Activated naive CD4-positive, alpha-beta T cell treated with Interleukin-2 at 50 U/mL for 16 hours (primary cell): ENCODE results near the gene HTT.
A peak's percentile ranks its signal among the peaks of the same experiment; 100 is the strongest.

ENCODE experiments used
- DNase-seq: peaks from one replicate; pipeline ENCODE4 v3.0.0-alpha.2; 2020

The HTT gene

DNA sequence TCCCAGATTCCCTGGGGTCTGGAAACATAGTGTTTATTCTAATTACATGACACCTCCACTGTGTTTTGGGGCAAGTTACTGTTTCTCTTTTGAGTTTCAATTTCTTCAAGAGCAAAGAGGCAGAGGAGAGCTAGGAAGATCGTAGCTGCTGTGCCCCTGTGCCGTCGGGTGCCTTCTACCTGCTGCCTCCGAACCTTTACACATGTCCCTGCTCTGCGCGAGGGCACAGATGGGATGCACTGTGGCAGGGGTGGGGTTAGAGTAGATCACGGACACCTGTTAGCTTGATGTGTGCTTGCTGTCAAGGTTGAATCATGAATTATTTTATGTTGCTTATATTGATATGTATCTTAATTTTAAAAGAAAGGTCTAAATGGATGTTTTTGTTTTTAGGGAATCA lies 103.4 kb downstream of the HTT start:
- DNase-seq = no peak

DNA sequence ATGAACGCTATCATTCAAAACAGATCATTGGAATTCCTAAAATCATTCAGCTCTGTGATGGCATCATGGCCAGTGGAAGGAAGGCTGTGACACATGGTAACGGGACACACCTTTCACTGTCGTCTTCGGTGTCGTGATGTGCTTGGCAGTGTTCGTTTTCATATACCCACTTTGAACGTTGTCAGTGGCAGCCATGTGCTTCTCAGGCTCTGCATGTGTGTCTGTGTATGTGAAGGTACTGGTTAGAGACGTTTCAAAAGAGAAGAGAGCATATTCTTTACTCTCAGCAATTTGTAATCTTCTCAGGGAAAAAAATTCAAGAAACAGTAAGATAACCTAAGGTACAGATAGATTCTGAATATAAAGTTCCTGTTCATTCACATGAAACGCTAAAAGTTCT lies 103.9 kb downstream of the HTT start:
- DNase-seq = no peak

DNA sequence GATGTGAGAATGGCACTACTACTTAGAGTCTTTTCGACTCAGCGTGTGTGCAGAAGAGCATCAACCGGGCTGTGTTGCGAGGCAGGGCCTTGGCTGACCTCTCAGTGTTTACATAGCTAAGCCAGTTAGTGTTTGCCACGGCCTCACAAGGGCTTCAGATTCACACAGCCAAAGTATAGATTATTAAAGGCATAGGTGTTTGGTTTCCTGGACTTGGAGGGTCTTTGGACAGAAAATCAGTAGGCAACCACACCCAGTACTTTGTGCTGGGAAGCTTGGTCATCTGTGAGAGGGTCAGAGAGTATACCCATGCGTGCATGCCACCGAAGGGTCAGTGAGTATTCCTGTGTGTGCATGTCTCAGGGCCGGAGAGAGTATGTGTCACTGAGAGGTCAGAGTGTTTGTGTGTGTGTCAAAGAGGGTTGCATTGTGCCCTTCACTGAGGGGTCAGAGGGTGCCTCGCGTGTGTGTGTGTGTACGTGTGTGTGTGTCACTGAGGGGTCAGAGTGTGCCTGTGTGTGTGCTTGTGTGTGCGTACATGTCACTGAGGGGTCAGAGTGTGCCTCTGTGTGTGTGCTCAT lies 104.7 kb downstream of the HTT start:
- no peak for DNase-seq

DNA sequence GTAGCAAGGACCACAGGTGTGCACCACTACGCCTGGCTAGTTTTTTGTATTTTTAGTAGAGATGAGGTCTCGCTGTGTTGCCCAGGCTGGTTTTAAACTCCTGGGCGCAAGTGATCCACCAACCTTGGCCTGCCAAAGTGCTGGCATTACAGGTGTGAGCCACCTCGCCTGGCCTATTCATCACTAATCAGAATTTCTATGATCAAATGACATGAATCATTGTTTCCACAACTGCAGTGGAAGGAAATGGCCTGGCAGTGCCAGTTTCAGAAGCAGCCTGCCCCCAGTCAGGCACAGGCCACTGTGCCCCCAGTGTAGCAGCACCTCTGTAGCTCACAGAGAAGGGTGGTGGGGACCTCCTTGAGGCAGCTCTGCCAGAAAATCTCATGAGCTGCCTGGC lies 108.5 kb downstream of the HTT start:
- DNase-seq = no peak

DNA sequence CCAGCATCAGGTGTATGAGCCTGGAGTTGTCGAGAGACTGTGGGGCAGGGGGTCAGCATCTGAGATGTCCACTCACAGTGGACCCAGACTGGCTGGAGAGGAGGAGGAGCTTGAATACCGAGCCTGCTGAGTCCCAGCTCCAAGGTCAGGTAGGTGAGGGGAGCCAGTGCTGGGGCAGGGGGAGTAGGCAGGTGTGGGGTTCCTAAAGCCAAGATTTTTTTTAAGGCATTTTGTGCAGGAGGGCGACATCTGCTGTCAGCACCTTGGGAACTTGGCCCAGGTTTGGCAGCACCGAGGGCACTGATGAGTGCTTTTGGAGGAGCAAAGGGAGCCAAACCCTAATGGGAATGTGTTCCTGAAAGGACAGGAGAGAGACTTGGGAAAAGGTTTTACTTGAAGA lies 110.2 kb downstream of the HTT start:
- no peak for DNase-seq

DNA sequence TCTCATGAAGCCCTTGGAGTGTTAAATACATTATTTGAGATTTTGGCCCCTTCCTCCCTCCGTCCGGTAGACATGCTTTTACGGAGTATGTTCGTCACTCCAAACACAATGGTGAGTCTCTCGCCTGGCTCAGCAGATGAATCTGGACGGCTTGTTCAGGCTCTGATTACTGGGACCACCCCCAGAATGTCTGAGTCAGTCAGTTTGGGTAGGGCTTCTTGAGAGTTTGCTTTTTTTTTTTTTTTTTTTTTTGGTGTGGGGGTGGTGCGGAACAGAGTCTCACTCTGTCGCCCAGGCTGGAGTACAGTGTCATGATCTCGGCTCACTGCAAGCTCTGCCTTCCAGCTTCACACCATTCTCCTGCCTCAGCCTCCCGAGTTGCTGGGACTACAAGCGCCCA lies 112.1 kb downstream of the HTT start:
- DNase-seq = no peak

DNA sequence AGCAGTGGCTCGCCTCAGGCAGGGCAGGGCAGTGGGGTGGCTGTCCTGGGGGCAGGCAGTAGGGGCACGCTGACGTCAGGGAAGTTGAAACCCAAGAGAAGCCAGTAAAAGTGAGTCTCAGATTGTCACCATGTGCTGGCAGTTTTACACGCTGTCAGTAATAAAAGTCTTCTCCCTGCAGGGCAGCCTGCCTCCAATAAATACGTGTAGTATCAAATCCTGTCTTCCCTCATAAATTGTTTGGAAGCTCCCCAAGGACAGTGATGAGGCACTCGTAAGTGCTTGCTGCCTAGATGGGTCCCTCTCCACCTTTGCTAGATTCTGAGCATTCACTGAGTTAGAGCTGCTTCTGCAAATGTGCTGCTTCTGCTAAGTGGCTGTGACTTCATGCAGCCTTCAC lies 113.6 kb downstream of the HTT start:
- no peak for DNase-seq

DNA sequence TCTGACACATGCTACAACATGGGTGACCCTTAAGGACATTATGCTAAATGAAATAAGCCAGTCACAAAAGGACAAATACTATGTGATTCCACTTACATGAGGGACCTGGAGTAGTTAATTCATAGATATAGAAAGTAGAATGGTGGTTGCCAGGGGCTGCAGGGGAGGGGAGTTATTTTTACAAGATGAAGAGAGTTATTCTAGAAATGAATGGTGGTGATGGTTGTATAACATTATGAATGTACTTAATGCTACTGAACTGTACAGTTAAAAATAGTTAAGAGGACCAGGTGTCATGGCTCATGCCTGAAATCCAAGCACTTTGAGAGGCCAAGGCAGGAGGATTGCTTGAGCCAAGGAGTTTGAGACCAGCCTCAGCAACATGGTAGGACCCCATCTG lies 115.0 kb downstream of the HTT start:
- no peak for DNase-seq

DNA sequence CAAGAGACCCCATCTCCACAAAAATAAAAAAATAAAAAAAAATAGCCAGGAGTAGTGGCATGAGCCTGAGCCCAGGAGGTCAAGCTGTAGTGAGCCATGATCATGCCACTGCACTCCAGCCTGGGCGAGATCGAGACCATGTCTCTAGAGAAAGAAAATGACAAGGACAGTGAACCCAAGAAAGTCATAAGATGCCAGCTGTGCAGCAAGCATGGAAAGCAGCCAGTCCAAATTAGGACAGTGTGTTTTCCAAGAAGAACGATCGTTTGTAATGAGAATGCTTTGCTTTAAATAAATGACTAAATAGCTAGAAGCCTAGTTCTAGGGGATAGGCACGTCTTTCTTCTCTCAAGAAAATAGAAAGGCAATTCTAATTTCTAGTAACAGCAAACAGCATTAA lies 116.1 kb downstream of the HTT start:
- no peak for DNase-seq

DNA sequence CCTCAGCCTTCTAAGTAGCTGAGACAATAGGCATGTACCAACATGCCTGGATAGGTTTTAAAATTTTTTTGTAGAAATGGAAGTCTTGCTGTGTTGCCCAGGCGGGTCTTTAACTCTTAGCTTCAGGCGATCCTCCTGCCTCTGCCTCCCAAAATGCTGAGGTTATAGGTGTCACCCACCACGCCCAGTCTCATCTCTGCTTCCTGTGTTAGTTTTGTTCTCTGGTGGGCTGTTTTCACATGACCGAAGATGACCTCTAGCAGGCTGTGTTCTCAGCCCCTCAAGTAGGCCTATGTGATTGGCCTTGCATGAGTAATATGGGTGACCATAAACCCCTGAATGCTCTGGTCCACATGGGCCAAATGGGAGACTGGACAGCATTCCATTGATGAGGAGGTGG lies 117.7 kb downstream of the HTT start:
- no peak for DNase-seq

DNA sequence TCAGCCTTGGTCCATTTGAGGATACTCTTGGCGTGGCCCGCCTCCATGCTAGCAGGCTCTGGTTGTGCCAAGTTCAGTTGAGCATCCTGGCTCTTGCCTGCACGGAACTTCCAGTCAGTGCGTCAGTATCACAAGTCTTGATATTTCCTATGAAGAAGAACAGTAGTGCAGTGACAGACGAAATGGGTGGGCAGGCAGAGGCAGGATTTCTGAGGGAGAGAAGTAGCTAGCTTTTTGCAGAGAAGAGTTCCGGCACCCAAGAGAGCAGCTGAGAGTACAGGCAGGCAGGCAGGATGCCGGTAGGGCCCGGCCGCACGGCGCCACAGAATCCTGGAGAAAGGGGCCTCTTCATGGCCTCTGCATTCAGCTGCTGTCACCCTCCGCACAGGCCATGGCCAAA lies 118.3 kb downstream of the HTT start:
- DNase-seq = no peak

DNA sequence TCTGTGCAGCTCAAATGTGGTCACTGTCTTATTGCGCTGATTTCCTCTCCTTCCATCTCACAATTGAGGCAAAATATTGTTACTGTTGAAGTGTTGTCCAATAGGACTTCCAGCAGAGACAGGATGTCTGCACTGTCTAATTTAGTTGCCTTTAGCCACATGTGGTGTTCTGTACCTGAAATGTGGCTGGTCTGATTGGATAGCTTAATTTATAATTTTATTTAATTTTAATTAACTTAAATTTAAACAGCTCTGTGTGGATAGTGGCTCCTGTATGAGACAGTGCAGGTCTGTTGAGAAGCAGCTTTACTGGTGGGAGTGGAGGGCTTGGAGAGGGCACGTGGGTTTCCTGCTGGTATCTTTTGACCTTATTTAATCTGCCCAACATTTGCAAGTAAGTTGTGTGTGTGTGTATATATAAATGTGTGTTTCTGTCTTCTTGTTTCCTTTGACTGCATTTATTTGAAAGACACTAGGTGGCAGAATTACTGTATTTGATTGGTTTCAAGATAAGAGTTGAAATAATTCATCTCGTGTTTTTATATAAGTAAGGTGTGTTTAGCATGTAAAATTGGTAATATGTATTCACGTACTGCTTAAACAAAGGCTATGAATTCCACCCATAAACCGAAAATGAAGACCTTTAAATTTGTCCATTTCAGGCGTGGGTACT lies 119.2 kb downstream of the HTT start:
- DNase-seq = no peak

DNA sequence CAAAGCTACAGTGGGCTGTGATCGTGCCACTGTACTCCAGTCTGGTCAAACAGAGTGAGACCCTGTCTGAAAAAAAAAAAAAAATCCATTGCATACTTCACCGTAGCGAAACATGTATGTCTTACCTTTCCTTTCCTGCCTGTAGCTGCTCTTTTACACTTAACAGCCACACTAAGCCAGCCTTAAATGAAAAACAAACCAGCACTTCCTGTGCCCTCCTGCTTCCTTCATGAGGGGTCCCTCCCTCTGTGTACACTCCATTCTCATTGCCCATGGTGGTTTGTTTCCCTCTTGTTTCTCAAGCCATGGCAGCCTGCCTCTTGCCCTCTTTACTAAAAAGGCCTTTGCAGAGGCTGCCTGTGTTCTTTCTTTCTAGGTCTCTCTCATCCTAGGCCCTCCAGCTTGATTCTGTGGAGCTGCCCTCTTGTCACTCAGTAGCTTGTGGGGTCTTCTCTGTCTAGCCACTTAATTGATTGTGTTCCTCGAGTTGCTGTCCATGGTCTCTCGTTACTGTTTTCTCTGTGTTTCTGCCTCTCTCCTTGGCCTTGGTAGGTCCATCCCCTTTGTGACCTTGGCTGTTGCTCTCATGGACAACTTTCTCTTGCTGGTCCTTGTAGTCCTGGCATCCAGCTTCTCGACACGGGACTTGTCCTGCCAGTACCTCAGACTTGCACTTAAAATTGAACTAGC lies 122.3 kb downstream of the HTT start:
- no peak for DNase-seq

DNA sequence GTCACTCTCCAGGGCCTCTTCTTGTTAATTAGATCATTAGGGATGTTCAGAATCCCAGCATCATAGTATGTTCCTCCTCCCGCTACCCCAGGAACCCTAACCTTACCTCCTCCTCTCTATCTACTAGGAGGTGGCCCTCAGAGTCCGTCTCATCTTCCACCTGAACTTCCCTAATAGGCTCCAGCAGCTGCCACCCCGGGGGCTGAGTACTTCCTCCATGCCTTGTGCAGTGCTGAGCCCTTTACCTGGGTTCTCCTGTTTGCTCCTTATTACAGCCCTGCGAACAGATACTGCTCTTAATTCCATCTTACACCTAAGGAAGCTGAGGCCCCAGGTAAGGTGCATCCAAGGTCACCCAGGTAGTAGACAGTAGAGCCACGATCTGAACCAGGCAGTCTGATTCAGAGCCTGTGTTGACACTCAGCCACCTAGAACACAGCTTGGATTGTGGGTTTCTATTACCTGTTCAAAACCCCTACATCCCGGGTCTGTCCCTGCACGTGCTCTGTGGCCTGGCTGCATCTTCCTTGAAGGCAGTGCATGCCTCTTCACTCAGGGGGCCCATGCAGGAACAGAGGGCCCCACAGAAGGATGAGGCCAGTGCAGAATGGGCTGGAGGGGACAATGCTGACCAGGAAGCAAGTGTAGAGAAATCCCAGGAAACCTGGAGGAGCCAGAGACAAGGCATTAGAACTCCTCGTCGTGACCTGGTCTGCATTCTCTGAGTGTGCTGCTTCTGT lies 123.1 kb downstream of the HTT start:
- DNase-seq = no peak

DNA sequence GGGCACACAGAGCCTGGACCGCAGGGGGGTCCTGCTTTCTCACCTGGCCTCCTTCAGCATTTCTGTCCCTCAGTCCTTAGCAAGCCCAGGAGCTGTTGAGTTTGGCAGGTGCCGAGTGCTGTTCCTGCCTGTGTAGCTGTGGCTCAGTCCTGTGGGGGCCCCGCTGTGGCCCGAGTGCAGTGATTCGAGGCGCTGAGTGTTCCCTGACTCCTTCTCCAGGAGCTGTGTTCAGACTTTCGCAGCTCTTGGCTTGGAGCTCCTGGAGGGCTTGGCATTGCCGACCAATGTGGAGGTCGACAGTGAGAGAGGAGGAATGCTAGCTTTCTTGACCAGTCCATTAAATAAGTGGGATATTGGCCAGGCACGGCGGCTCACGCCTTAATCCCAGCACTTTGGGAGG lies 124.4 kb downstream of the HTT start:
- DNase-seq = no peak

DNA sequence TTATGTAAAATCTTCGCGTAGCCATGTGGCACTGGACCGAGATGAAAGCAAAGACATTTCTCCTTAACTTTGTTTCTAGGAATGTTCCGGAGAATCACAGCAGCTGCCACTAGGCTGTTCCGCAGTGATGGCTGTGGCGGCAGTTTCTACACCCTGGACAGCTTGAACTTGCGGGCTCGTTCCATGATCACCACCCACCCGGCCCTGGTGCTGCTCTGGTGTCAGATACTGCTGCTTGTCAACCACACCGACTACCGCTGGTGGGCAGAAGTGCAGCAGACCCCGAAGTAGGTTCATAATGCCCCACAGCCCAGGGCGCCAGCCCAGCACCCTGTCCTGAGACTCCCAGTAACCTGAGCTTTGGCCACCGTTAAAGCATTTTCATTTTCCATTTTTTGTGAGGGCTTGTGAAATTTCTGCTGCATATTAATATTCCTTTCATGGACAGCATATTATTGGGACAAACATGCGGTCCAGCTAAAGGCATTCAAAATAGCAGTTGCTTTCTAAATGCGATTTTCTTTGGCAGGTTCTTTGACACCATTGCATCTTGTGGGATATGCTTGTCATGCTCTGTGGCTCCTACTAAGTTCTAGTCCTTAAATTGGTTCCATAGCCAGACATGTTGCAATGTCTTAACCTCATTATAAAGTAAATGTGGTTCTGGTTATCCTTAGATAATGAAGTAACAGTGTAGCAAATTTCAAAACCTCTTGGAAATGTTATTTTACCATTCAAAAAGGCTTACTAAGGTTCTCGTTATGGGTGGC lies 125.4 kb downstream of the HTT start:
- no peak for DNase-seq

DNA sequence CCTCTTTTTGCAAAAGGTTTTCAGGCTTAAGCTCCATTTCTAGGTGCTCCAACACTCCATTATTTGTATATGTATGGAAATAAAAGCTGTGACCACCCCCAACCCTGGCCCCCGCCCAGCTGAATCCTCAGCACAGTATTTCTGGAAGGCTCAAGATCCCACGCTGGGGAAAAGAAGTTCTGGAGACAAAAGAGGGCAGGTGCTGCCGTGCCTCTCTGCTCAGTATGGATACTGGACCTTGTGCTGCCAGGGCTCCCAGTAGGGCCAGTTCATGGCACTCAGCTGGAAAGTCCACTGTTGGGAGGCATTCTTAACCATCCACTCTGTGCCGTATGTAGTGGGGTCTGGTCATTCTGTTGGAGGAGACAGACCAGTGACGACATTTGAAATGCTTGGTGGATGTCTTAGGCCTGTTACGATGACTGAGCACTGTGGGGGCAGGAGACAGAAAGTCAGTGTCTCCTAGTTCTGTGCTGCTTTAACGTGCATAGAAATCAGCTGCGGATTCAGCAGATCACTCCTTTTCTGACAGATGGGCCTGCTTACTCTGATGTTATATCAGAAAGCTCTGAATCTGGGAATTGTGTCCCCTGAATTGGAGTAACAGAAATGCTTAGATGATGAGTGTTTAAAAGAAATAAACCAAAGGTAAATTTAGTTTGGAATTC lies 126.1 kb downstream of the HTT start:
- no peak for DNase-seq

DNA sequence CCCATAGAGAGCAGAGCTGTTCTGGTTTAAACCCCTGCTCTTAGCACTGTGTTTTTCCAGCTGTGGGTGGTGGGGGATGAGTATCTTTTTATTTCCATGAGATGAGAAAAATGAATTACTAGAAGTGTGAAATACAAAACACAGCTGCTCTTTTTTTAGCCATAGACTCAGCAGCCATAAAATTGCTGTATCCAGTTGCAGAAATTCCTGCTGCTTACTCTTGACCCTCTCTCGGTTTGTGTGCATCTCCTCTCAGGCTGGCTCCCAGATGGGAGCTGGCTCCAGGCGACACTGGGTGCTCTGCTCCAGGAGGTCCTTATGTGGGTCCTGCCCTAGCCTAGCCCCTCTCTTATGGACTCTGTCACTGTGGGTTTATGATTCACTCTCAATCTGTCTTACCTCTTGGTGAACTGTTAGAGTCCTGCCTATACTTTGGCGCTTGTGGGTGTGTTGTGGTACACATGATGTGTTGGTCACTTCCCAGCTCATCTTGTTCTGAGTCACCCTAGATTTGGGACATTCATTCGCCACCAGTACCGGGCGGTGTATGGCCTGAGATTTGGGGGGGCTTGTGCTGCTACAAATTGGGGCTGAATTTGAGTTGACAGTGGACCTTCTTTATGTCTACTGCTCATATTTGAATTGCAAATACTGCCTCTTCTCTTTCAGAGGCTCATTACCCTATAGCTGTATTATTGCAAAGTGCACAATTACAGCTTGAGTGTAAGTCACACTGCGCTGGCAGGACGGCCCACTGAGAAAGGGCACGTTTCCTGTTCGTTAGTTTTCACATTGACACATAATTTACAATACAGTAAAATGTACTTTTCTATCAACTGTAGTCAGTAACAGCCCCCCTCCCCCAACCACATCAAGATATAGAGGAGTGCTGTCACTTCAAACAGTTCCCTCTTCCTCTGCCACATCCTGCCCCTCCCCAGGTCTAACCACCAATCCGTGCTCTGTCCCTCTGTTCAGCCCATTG lies 127.5 kb downstream of the HTT start:
- DNase-seq = peak; percentile 61

DNA sequence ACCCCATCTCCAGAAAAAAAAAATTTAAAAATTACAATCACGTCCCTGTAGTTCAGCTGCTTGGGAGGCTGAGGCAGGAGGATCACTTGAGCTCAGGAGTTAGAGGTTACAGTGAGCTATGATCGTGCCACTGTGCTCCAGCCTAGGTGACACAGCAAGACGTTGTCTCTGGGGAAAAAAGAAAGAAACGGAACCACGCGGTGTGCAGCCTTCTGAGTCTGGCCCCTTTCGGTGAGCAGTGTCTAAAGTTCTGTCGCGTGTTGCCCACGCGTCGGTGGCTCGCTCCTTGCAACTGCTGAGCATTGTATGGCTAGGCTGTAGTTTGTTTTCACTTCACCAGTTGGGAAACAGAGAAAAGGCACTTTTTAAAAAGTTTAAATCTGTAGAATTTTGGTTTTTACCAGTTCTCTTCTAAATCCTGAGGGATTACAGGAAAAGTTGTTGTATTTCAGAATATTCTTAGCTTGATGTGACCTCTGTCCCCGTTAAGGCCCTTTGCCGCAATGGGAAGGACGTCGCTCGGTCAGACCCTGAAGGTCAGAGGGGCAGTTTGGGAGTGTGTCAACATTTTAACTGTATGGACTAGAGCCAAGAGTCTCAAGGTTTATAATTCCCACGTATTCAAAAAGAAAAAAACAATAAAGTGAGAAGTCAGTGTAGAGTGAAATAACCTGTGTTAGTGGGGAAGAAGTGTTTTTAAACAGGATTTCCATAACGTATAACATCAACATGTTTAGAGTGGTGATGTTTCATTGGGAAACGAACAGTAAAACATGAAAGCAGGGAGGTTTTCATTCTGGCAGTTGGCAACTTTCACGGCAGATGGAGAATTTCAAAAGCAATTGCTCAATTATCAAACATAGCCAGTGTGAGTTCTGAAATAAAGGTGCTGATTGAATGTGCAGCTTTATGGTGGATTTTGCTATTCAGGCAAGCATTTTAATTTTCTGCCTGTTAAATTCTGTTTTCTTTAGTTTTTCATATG lies 128.6 kb downstream of the HTT start:
- peak; percentile 44 for DNase-seq

DNA sequence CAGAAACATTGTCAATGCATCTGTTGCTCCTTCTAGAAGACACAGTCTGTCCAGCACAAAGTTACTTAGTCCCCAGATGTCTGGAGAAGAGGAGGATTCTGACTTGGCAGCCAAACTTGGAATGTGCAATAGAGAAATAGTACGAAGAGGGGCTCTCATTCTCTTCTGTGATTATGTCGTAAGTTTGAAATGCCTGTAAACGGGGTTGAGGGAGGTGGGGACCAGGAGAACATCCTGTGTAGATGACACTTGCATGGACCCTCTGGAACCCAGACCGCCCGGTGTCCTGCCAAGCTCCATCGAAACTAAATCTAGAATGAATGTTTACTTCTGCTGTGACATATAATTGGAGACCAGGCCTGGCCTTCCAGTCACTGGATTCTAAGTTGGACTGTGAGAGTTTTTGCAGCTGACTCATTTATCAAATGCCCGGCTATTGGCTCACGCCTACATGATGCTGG lies 129.5 kb downstream of the HTT start:
- DNase-seq = no peak
